Activated T-cell treated with anti-CD3 and anti-CD28 coated beads, Interleukin-2, amount 50 U/mL, for 72 hours (primary cell): ENCODE measurements around the gene GMCL2. TPM values are rescaled to one million over a fixed set of nuclear protein-coding genes. Genes with fewer than 3 reads are reported as not detected.

Experiments
- ATAC-seq, 2 donors: fragments of 150-1000 bp; cut with Tn5 transposase; replicated peaks in 1 of 2; 2 replicates each; pipeline ENCODE4 v1.10.0; 2021; ENCODE audit warnings: moderate library complexity in 2 of 2, mild to moderate bottlenecking in 1 of 2
- DNase-seq, 2 donors: peaks; one replicate each; pipeline ENCODE4 v3.0.0; 2021 to 2022; ENCODE audit warnings: mixed read lengths in 1 of 2
- H3K27ac Mint-ChIP-seq: one replicate; pipeline ENCODE4 v1.8.0; 2022; ENCODE audit warnings: mild to moderate bottlenecking, moderate library complexity, mixed read lengths
- H3K27me3 Mint-ChIP-seq: one replicate; pipeline ENCODE4 v1.8.0; 2022; ENCODE audit warnings: low read depth, mixed read lengths
- H3K36me3 Mint-ChIP-seq, 2 donors: one replicate each; pipeline ENCODE4 v1.8.0; 2022; ENCODE audit warnings: mixed read lengths in 2 of 2, mild to moderate bottlenecking in 1 of 2; ENCODE audit not compliant: insufficient read depth in 2 of 2
- H3K4me1 Mint-ChIP-seq: one replicate; pipeline ENCODE4 v1.8.0; 2022; ENCODE audit warnings: low read depth, mixed read lengths
- H3K4me3 Mint-ChIP-seq, 2 donors: one replicate each; pipeline ENCODE4 v1.8.0; 2022; ENCODE audit warnings: mild to moderate bottlenecking in 2 of 2, mixed read lengths in 2 of 2, moderate library complexity in 2 of 2
- H3K9me3 Mint-ChIP-seq, 2 donors: one replicate each; pipeline ENCODE4 v1.8.0; 2022; ENCODE audit warnings: mixed read lengths in 2 of 2
- total RNA-seq, 2 donors: library from RNA; stranded (reverse); gene quantifications; one replicate each; pipeline ENCODE4 v1.2.3, GENCODE V29; 2022

Gene GMCL2
- total RNA-seq, 2 donors from 2014 or later = not detected

- H3K9me3 Mint-ChIP-seq = no peaks in the 10 kb centered on the region
- no peaks in the 10 kb centered on the region for H3K27me3 Mint-ChIP-seq
- H3K4me1 Mint-ChIP-seq = peaks cover 55% of the 10 kb centered on the region
- peak overlapping the region; percentile 15 for H3K27ac Mint-ChIP-seq
- DNase-seq (no peak), ATAC-seq (no peak)
- peaks cover 23 to 54% of the 10 kb centered on the region in 2 donors for H3K36me3 Mint-ChIP-seq
- H3K4me3 Mint-ChIP-seq = no peak overlapping the region
Observed at GRCh38 chr5:178208540-178209227, 21.5 kb upstream of the GMCL2 start.

- Mint-ChIP-seq H3K27ac (peak overlapping the region; percentile 94), H3K36me3 (peaks cover 23 to 48% of the 10 kb centered on the region in 2 donors), H3K4me1 (peaks cover 47% of the 10 kb centered on the region), H3K27me3 (no peaks in the 10 kb centered on the region), H3K9me3 (no peaks in the 10 kb centered on the region), H3K4me3 (peak overlapping the region; percentile 84 to 92)
- ATAC-seq = no peak
- no peak for DNase-seq
Observed at GRCh38 chr5:178207917-178208280, 20.7 kb upstream of the GMCL2 start.

- peaks cover 23 to 48% of the 10 kb centered on the region in 2 donors for H3K36me3 Mint-ChIP-seq
- H3K27ac Mint-ChIP-seq = peak overlapping the region; percentile 94
- H3K9me3 Mint-ChIP-seq = no peaks in the 10 kb centered on the region
- ATAC-seq (no peak), DNase-seq (no peak)
- no peaks in the 10 kb centered on the region for H3K27me3 Mint-ChIP-seq
- H3K4me1 Mint-ChIP-seq = peaks cover 47% of the 10 kb centered on the region
- H3K4me3 Mint-ChIP-seq = peak overlapping the region; percentile 84 to 92
Observed at GRCh38 chr5:178207183-178207916, 20.2 kb upstream of the GMCL2 start.

GRCh38 chr5:178206166-178207101 is 19.3 kb upstream of the GMCL2 start:
- Mint-ChIP-seq H3K27ac (peak overlapping the region; percentile 94), H3K9me3 (no peaks in the 10 kb centered on the region), H3K4me3 (peak overlapping the region; percentile 84 to 92), H3K27me3 (no peaks in the 10 kb centered on the region), H3K36me3 (peaks cover 23 to 47% of the 10 kb centered on the region in 2 donors), H3K4me1 (peaks cover 46% of the 10 kb centered on the region)
- ATAC-seq (no peak), DNase-seq (no peak)

GRCh38 chr5:178205749-178206047 is 18.5 kb upstream of the GMCL2 start:
- ATAC-seq (no peak), DNase-seq (no peak)

GRCh38 chr5:178204935-178205748 is 18.0 kb upstream of the GMCL2 start:
- peaks cover 42% of the 10 kb centered on the region for H3K4me1 Mint-ChIP-seq
- H3K27me3 Mint-ChIP-seq = no peaks in the 10 kb centered on the region
- H3K4me3 Mint-ChIP-seq = peak overlapping the region; percentile 97 to 99
- ATAC-seq (peak; percentile 39 to 49), DNase-seq (peak; percentile 84 to 86)
- H3K9me3 Mint-ChIP-seq = no peaks in the 10 kb centered on the region
- peaks cover 20 to 38% of the 10 kb centered on the region in 2 donors for H3K36me3 Mint-ChIP-seq
- peak overlapping the region; percentile 94 for H3K27ac Mint-ChIP-seq

More at GRCh38 chr5:178205749-178206047, 18.5 kb upstream of the GMCL2 start:
- peaks cover 23 to 40% of the 10 kb centered on the region in 2 donors for H3K36me3 Mint-ChIP-seq
- H3K27ac Mint-ChIP-seq = peak overlapping the region; percentile 94
- no peaks in the 10 kb centered on the region for H3K9me3 Mint-ChIP-seq
- no peaks in the 10 kb centered on the region for H3K27me3 Mint-ChIP-seq
- peaks cover 42% of the 10 kb centered on the region for H3K4me1 Mint-ChIP-seq
- peak overlapping the region; percentile 84 to 92 for H3K4me3 Mint-ChIP-seq

GRCh38 chr5:178204182-178204934 is 17.2 kb upstream of the GMCL2 start, which contains the start of gene HNRNPAB:
Gene HNRNPAB (plus strand): TSS chr5:178204533. CDS start chr5:178204838, 305 bp downstream.
- Mint-ChIP-seq H3K4me3 (peak within 1 kb of the TSS; percentile 97 to 99), H3K27ac (peak within 1 kb of the TSS; percentile 99), H3K4me1 (peaks cover 37% of the 10 kb centered on the region), H3K9me3 (no peaks in the 10 kb centered on the region), H3K27me3 (no peaks in the 10 kb centered on the region), H3K36me3 (peaks cover 18 to 31% of the 10 kb centered on the region in 2 donors)
- peak; percentile 96 to 97 for DNase-seq
- ATAC-seq = peak; percentile 87 to 88

- peaks cover 31% of the 10 kb centered on the region for H3K4me1 Mint-ChIP-seq
- peak in 1 of 2 donors; percentile 37 for DNase-seq
- ATAC-seq = peak; percentile 6 to 8
- H3K36me3 Mint-ChIP-seq = peaks cover 17 to 28% of the 10 kb centered on the region in 2 donors
- peak overlapping the region; percentile 76 for H3K27ac Mint-ChIP-seq
- no peaks in the 10 kb centered on the region for H3K27me3 Mint-ChIP-seq
- H3K9me3 Mint-ChIP-seq = no peaks in the 10 kb centered on the region
- H3K4me3 Mint-ChIP-seq = peak overlapping the region; percentile 97 to 99
Observed at GRCh38 chr5:178203670-178204181, 16.6 kb upstream of the GMCL2 start.

GRCh38 chr5:178202541-178202940 is 15.4 kb upstream of the GMCL2 start:
- no peak for ATAC-seq
- Mint-ChIP-seq H3K4me1 (peaks cover 19% of the 10 kb centered on the region), H3K9me3 (peaks cover 0 to 2% of the 10 kb centered on the region in 2 donors), H3K27ac (no peak overlapping the region), H3K36me3 (peaks cover 15 to 17% of the 10 kb centered on the region in 2 donors), H3K4me3 (peak overlapping the region; percentile 57 to 71), H3K27me3 (no peaks in the 10 kb centered on the region)
- DNase-seq = no peak

GRCh38 chr5:178201927-178202235 is 14.7 kb upstream of the GMCL2 start:
- H3K4me3 Mint-ChIP-seq = no peak overlapping the region
- H3K4me1 Mint-ChIP-seq = peaks cover 12% of the 10 kb centered on the region
- no peak overlapping the region for H3K27ac Mint-ChIP-seq
- DNase-seq = no peak
- no peak for ATAC-seq
- H3K36me3 Mint-ChIP-seq = peaks cover 15% of the 10 kb centered on the region in 2 donors
- H3K9me3 Mint-ChIP-seq = peaks cover 0 to 2% of the 10 kb centered on the region in 2 donors
- no peaks in the 10 kb centered on the region for H3K27me3 Mint-ChIP-seq

GRCh38 chr5:178201221-178201926 is 14.2 kb upstream of the GMCL2 start:
- Mint-ChIP-seq H3K4me3 (no peak overlapping the region), H3K36me3 (peaks cover 12 to 13% of the 10 kb centered on the region in 2 donors), H3K27ac (no peak overlapping the region), H3K27me3 (no peaks in the 10 kb centered on the region), H3K9me3 (peaks cover 0 to 2% of the 10 kb centered on the region in 2 donors), H3K4me1 (peaks cover 7% of the 10 kb centered on the region)
- no peak for ATAC-seq
- DNase-seq = no peak
